Measurements from ENCODE around the gene PTPN5. TPM values are rescaled to one million over a fixed set of nuclear protein-coding genes. Genes with fewer than 3 reads are reported as not detected.

Gene PTPN5
- total and polyA plus RNA-seq, 7 donors = 0.22 to 1.4 (median 0.61) TPM

Other genes with a start within 250 kb of the PTPN5 start
- 10 to 100 TPM in 3 of 4 donors, 1 to 10 TPM in 1; 9.9 to 19.0 (median 14.2) TPM for gene UEVLD, start 203.1 kb downstream of the PTPN5 start, total RNA-seq
- gene UEVLD, start 203.1 kb downstream of the PTPN5 start, polyA plus RNA-seq = 10 to 100 TPM in 1 of 3 donors, 1 to 10 TPM in 2; 9.4 to 38.6 (median 9.6) TPM
- 1 to 10 TPM; 3.1 to 7.2 (median 5.7) TPM for gene MISFA, start 192.0 kb downstream of the PTPN5 start, total RNA-seq
- gene MISFA, start 192.0 kb downstream of the PTPN5 start, polyA plus RNA-seq = 1 to 10 TPM; 1.4 to 6.1 (median 5.8) TPM
- gene SPTY2D1, start 157.5 kb downstream of the PTPN5 start, total RNA-seq = 10 to 100 TPM; 13.7 to 16.8 (median 15.1) TPM
- 10 to 100 TPM in 1 of 3 donors, 1 to 10 TPM in 2; 4.8 to 17.8 (median 7.3) TPM for gene SPTY2D1, start 157.5 kb downstream of the PTPN5 start, polyA plus RNA-seq
- gene TMEM86A, start 93.0 kb downstream of the PTPN5 start, total RNA-seq = 1 to 10 TPM; 1.5 to 3.9 (median 2.8) TPM
- gene TMEM86A, start 93.0 kb downstream of the PTPN5 start, polyA plus RNA-seq = 1 to 10 TPM in 2 of 3 donors, under 1 TPM in 1; 0.76 to 2.6 (median 2.1) TPM
- gene IGSF22, start 65.6 kb downstream of the PTPN5 start, total RNA-seq = under 1 TPM; 0.08 to 0.54 (median 0.46) TPM
- gene IGSF22, start 65.6 kb downstream of the PTPN5 start, polyA plus RNA-seq = under 1 TPM; 0.03 to 0.87 (median 0.53) TPM
- not detected for gene MRGPRX1, start 147.6 kb upstream of the PTPN5 start, total RNA-seq
- gene MRGPRX1, start 147.6 kb upstream of the PTPN5 start, polyA plus RNA-seq = not detected

Data from psoas muscle (tissue), 7 donors.